NCI-H748 treated with DMSO at 0.1 percent for 48 hours (cell line): Measurements from ENCODE around the gene NFKB2.

Source experiments
- DNase-seq: peaks from one replicate; lab custom pipeline; 2025; lab: John Stamatoyannopoulos, UW

NFKB2 gene

DNA sequence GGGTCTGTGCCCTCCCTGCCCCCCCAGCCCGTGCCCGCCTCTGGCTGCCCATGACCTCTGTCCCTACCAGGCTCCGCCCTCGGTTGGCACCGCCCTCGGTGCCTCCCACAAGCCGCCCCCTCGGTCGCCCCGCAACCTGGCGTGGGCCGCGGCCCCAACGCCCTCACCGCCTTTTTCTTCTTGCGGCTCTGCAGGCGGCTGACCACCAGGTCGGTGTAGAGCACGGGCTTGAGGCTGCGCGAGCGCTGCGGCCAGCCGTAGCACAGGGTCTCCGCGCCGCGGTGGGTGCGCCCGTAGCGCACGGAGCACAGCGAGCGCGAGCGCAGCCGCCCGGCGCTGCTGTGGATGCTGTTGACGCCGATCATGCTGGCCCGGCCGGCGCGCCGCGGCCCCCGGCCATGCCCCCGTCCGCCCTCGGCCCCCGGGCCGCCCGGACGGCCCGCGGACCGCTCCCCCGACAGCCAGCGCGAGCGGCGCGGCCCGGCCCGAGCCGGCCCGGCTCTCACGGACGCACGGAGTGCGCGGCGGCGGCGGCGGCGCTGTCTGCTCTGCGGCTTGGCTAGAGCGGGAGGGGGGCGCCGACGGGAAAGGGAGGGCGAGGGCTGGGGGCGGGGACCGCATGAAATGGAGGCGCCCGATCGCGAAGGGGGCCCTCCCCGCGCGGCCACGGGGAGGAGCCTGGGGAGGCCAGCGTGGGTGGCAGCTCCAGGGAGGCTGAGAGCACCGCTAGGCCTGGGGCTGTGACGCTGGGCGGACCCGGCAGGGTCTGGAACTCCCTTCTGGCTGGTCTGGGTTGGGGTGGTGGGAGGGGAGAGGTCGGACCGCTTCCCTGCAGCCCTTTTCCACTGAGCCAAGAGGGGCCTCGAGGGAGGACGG is 13.5 kb downstream of the NFKB2 start:
- no peak for DNase-seq

DNA sequence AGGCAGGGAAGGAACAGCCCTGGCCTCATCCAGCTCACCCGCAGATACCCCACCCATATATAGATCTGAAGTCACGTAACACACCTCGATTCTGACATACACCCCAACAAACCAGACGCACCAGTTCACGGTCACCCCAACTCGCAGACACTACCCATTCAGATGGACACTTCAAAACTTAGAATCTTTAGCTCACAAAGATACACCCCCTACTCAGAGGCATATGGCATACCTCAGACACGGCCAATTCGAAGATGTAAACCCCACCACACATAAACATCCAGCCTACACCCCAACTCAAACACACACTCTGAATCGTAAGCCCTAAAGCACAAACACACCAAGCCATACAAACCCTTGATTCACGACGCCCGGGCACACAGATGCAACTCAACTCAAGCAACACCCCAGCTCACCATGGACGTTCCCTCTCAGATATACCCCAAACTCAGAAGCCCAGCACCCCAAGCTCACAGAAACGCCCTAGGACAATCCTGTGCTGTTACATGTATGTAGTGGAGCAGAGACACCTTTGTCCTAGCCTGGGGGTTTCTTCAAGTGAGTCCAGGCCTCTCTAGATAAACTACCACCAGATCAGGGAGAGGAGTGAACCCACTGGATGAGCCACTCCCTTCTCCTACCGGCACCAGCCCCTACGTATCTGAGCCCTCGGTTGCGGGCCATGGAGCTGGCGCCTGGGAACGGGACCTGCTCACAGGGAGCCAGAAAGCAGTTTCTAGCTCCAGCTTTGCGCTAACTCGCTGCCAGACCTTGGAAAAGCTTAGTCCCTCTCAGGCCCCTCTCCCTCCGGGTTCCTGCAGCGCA is 14.3 kb downstream of the NFKB2 start:
- no peak for DNase-seq

DNA sequence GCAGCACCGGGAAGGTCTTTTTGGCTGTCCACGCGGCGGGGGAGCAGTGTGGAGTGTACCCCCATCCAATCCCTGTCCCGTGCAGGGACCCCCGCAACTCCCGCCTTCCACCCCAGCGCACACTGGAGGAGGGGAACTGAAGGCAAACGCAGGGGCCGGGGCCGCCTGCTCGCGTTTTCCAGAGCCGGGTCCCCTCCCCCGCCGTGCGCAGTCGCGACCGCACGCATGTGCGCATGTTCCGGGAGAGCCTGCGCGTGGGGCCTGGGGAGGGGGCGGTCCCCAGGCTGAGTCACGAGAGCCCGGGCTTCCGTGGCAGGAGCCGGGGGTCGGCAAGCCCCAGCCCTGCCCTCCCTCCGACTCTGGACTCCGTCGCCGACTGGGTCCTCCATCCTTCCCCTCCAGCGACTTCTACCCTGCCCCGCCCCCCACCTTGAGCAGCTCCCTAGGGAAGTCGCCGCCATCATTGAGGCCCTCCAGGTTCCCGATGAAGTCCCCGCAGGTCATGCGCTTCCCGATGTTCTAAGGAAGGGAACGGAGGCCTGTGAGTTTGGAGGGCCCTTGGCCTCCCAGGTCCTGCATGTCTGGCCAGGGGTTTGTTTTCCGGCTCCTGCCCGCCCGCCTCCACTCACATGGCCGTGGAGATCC is 15.0 kb downstream of the NFKB2 start:
- DNase-seq = no peak

DNA sequence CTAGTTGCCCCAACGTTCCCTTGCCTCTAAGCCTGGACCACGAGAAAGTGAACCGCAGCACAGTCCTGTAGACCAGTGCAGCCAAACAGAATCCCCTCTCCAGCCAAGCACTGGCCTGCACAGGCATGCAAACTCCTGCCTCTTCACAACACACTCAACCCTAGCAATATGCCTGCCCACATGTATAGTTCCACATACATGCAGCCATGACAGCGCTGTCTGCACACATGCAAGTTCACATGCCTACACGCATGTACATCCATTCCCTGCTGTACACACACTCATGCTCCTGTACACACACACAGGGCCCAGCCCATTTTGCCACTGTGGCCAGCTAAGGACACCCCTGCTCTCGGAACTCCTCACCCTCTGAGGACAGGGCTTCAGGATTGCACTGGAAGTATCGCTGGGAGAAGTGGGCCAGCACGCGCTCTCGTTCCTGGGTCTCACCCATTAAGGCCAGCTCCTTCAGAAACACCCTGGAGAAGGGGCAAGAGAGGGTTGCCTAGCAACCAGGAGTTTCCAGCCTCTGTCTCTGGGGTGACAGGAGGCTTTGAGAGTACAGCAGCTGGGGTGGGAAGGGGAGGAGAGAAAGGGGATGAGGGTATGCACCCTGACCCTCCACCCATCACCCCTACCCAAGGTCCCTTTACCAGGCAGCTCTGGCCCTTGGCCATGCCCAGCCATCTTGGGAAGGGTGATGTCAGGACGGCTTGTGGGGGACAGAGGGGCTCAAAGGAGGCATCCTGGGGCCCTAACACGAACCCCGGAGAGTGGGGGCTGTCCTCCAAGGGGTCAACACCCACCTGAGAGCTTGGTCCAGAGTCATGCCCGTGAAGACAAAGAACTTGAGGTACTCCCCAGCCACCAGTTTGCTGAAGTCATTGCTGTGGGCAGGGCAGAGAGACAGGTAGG is 16.1 kb downstream of the NFKB2 start:
- no peak for DNase-seq

DNA sequence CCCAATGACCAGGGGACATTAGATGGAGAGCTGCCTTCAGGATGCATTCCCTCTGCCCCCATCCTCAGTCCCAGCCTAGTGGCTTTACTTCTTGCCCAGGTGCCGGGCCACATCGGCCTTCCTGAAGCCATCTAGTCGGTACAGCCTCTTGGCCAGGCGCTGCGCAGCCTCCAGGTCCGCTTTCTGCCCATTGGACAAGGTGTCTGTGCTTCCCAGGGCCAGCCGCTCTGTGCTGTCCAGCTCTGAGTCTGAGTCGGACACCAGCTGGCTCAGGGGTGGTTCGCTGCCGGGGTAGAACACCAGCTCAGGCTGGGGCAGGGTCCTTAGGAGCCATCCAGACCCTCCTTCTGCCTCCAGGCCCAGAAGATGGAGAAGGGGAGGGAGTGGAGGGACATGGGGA is 16.8 kb downstream of the NFKB2 start:
- DNase-seq = no peak

DNA sequence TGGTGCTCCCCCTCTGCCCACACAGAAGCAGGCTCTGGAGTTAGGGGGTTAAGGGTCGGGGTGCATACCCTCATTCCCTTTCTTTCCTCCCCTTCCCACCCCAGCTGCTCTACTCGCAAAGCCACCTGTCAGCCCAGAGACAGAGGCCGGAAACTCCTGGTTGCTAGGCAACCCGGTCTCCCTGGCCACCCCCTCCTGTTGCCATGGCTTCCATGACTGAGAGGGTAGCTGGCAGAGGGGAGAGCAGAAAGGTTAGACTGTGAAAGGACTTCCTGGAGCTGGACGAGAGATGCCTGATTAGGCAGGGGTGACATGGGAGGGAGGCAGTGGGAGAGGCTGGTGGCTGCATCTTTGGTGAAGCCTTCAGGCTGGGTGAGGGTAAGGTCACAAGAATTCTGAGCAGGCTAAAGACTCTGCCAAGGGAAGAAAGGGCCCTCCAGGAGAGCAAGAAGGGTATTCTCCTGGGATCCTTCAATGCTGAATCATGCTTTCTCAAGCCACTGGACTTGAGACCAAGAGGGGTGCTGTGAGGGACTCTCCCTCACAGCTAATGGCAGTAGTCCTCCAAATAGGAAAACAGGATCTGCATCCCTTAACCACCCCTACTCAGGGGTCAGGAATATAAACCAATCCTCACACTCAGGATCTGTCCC is 17.7 kb downstream of the NFKB2 start:
- peak; percentile 71 for DNase-seq

DNA sequence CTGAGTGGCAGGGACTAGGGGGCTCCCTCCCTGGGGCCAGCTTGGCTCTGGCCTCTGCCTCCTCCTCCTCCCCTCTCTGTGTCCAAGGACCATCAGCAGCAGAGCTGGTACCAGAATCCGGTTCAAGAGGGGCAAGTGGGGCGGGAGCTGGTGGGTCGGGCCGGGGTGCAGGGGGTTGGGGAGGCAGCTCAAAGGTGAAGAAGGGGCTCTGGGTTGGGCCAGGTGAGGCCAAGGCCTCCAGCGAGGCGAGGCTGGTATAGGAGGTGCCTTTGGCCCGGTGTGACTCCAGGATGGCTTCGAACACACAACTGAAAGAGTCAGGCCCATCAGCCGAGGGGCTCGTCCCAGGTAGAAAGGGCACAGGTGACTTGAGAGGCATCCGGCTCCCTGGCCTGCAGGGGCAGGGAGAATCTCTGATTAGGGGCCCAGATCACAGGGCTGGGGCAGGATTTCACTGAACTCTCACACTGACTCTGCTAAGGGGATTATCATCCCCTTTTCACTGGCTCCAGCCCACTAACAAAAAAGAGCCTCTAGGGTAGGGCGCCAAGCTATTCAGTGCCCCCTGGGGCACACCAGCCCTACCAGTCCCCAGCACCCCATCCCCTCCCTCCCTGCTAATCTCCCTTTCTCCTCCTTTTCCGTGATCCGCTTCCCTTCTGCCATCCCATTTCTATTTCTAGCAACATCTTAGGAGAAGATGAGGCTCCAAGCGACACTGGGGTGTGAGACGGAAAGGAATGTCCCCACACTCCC is 18.5 kb downstream of the NFKB2 start:
- DNase-seq = no peak

DNA sequence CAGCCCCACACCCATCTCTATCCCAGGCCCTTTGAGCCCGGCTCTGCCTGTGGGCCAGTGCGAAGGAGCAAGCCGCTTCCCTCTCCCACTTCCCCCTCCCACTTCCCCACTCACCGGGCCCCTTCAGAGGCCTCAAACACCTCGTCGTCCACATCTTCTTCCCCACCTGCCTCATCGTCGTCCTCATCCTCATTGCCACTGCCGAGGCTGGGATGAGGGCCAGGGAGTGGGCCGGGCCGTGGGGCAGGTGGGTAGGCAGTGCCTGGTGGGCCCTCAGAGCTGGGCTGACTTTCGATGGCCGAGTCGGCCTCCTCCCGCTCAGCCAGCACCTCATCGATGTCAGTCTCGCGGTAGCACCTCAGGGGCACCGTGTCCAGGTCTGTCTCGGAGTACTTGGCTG is 19.2 kb downstream of the NFKB2 start:
- no peak for DNase-seq

DNA sequence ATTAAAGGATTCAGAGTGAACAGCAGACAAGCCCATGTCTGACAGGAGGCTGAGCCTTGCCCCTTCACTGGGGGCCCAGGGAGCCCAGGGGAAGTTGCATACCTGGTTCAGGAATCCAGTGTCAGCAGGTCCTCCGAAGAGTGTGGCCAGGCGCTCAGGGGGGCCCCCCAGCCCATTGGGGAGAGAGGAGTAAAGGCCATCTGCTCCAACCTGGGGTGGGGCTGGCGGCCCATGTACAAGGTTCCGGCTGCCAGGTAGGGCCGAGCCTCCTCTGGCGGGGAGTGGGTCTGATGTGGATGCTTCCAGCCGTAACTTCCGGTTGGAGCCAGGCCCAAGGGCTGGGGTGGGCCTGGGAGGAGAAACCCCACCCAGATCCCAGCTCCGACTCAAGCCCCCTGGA is 20.8 kb downstream of the NFKB2 start:
- no peak for DNase-seq

DNA sequence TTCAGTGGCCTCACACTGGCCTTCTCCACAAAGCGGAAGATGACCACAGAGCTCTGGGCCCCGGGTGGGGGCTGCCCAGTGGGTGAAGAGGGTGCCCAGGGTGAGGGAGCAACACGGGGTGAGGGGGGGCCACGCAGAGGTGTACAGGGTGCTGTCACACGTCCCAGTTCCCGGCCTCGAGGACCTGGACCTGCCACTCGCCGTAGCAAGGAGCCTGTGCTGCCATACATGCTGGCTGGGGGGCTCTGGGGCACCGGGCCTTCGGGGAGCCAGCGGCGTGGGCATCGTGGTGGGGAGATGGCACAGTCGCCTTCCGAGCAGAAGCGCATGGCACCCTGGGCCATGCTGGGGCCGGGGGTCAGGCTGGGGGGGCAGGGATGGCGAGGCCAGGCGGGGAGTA is 21.2 kb downstream of the NFKB2 start:
- no peak for DNase-seq

DNA sequence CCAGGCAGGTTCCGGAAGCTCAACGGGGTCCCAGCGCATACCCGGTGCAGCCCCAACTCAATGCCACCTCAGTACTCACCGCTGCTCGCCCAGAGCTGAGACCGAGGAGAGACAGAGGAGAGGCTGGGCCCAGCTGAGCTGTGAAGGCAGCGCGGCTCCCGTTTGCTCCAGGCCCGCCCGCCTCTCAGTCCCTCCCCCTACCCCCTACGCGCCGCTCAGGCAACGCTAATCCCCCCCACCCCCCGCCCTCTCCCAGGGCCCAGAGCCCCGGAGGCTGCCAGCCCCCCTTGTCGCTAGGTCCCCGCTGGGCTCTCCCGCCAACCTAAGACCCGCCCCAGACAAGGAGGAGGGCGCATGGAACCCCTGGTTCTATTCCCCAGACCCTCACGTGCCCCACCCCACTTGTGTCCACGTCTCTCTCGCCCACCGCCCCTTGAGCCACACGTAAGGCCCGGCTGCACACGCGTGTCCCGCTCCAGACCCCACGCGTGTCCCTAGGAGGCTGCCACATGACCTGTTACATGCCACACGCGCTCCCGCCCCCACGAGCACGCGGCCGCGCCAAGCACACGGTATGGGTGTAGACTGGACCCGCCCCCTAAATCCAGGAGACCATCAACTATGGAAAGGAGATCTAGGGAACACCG is 23.2 kb downstream of the NFKB2 start, which contains the start of gene PSD:
Gene PSD, minus strand, starts transcription at position 164 of the 647 bp plus-strand sequence. CDS start 1,747 bp downstream, outside the sequence.
- peak; percentile 34 for DNase-seq

DNA sequence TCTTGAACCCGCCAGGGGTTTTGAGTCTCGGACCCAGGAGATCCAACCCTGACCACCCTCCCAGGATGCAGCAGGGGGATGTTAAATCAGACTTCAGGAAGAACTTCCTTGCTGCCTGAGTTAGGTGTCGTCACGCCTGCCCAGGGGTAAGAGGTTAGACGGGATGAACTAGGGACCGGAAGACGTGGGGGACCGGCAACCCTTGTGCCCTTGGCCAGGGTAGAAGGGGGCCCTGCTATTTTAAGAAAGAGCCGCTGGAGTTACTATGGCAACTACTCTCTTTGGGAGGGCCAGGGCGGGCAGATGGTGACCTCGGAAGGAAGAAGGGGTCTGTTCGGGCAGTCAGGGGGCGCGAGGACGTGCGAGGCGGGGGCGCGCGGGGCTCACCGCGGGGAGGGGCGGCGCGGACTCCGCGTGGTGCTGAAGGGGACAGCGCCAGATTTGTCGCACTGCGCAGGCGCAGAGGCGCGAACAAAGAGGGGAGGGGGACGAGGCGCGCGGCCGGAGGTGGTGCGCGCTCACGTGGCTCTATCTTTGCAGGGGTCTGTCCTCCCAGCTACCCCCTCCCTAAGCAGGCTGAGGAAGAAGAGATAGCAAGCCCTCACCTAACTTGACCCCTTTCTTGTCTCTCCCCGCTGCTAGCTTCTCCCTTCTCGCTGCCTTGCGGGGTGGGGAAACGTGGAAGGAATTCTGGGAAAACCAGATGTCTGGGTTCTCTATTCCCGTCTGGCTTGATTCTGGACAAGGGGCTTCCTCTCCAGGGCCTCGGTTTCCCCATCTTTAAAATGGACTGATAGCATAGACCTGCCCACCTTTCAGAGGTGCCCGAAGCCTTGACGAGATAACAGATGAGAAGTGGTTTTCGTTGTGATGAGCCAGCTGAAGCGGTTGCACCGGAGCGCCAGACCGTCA is 24.0 kb downstream of the NFKB2 start:
- DNase-seq = peak; percentile 58

DNA sequence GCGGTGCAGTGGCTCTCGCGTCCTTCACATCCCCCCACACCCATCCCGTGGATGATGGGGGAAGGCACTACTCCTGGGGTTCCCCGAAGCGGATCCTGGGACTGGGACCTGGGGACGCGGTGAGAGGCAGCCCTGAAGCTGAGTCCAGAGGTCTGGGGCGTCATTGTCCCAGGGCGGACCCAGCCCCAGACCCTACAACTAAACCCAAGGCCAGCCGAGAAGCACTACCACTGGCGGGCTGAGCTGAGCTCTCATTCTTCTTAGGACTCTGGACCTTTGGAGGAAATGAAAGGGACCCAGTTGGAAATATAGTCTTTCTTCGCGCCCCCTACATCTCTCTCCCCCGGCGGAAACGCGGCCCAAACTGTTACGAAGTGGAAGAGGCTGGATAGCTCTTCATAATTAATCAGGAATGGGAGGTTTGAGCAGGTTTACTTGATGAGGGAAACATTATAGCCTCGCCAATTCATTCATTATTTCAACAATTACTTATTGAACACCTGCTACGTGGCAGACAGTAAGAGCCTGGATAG is 24.7 kb downstream of the NFKB2 start:
- no peak for DNase-seq

DNA sequence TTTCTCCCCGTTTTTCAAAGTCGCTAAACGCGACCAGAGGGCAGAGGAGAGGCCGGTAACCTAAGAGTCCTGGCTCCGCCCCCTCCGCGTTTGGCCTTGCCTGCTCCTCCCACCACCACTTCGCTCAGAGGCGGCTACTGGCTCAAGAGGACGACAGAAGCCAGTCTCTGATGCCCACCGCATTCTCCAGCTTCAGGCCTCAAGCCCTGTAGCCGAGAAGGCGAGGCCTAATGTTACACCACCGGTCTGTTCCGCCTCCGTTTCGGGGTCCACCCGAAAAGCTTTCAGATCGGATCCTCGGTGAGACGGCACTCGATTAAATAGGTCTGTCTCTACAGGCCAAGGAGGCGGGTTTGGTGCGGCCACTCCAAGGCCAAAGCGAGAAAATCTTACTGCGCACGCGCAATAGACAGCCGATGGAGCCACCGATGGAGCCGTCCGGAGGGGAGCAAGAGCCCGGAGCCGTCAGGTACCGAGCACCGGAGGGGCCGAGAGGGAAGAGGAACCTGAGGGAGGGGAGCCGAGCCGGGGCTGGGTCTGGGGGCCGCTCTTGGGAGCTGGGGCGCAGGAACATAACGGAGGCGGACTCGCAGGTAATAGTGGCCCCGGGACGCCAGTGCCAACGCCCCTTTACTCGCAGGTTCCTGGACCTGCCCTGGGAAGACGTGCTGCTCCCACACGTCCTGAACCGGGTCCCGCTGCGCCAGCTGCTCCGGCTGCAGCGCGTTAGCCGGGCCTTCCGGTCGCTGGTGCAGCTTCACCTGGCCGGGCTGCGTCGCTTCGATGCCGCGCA is 25.4 kb downstream of the NFKB2 start, which contains the start of gene FBXL15:
Gene FBXL15, plus strand, starts transcription at position 123 of the 793 bp plus-strand sequence. Its CDS starts 294 bp downstream, at position 417.
- DNase-seq = peak; percentile 82

DNA sequence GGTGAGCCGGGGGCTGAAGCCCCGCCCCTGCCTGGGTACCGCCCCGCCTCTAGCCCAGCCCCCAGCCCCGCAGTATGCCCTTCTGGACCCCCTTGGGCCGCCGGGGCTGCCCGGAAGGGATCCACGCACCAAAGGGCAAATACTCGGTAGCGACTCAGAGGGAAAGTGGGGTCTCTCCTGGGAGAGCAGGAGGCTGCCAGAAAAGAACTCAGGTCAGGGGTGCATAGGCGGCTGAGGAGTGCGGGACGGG is 25.9 kb downstream of the NFKB2 start:
- no peak for DNase-seq

DNA sequence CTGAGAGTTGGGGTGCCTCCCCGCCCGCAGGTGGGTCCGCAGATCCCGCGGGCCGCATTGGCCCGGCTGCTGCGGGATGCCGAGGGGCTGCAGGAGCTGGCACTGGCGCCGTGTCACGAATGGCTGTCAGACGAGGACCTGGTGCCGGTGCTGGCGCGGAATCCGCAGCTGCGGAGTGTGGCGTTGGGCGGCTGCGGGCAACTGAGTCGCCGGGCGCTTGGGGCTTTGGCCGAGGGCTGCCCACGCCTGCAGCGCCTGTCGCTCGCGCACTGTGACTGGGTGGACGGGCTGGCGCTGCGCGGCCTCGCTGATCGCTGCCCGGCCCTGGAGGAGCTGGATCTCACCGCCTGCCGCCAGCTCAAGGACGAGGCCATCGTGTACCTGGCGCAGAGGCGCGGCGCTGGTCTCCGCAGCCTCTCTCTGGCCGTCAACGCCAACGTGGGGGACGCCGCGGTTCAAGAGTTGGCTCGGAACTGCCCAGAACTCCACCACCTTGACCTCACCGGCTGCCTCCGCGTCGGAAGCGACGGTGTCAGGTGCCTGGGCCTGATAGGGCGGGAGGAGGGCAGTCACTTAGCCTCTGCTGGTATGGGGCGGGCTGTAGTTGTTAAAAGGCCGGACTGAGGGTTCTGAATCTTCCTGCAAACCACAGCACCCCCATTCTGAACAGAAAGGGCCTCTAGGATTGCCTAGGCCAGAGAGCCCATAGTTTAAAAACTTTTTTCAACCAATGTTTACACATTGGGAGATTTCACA is 26.4 kb downstream of the NFKB2 start:
- peak; percentile 1 for DNase-seq
